Mononuclear cell (primary cell): ENCODE data around the gene OR6C6. TPM values are rescaled to one million over a fixed set of nuclear protein-coding genes. Genes with fewer than 3 reads are reported as not detected.

ENCODE experiments used
- total RNA-seq: library from RNA; depleted of rRNA; stranded (reverse); fragments of >200 nt; gene quantifications from one replicate; pipeline ENCODE4 v1.2.3, GENCODE V29; 2012

The OR6C6 gene
- total RNA-seq, 1 donor: not detected

Other genes with a start within 250 kb of the OR6C6 start
- gene OR9K2, start 170.2 kb downstream of the OR6C6 start, total RNA-seq: not detected
- gene OR10A7, start 75.5 kb downstream of the OR6C6 start, total RNA-seq: 0.42 TPM
- not detected for gene OR6C74, start 52.0 kb downstream of the OR6C6 start, total RNA-seq
- gene OR6C1, start 17.8 kb upstream of the OR6C6 start, total RNA-seq: not detected
- gene OR6C3, start 34.2 kb upstream of the OR6C6 start, total RNA-seq: not detected
- under 0.01 TPM for gene OR6C75, start 66.4 kb upstream of the OR6C6 start, total RNA-seq
- gene OR6C65, start 104.0 kb upstream of the OR6C6 start, total RNA-seq: not detected
- gene OR6C76, start 129.7 kb upstream of the OR6C6 start, total RNA-seq: not detected
- gene OR6C2, start 147.5 kb upstream of the OR6C6 start, total RNA-seq: not detected
- gene OR6C70, start 173.6 kb upstream of the OR6C6 start, total RNA-seq: not detected
- 0.42 TPM for gene OR6C68, start 195.8 kb upstream of the OR6C6 start, total RNA-seq